CD4-positive, alpha-beta T cell treated with Interleukin-21 for 1 hour (primary cell): ENCODE results near the gene RARA.
A peak's percentile ranks its signal among the peaks of the same experiment; 100 is the strongest.
"Not testable (repeated sequence)": the region's sequence is repeated elsewhere in the genome, so short reads cannot be mapped to it uniquely, and the experiment has no call there.

Experiments
- DNase-seq: peaks from one replicate; pipeline ENCODE4 v3.0.0-alpha.2; 2020

Gene RARA

DNA sequence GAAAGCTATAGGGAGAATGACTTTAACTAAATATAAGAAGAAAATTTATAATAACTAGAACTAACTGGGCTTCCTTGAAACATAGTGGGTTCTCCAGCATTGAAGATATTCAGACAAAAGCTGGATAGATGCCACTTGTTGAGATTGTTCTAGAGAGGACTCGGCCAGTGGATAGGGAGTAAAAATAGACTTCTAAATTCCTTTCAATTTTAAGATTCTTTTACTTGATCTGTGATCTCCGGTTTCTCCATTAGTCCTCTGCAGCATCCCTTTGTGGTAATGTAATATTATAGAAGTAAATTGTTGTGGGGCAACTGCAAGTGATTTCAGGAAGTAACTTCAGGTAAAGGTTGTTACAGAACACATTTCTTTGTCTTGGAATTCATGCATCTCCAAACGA is 10.3 kb upstream of the RARA start:
- no peak for DNase-seq

DNA sequence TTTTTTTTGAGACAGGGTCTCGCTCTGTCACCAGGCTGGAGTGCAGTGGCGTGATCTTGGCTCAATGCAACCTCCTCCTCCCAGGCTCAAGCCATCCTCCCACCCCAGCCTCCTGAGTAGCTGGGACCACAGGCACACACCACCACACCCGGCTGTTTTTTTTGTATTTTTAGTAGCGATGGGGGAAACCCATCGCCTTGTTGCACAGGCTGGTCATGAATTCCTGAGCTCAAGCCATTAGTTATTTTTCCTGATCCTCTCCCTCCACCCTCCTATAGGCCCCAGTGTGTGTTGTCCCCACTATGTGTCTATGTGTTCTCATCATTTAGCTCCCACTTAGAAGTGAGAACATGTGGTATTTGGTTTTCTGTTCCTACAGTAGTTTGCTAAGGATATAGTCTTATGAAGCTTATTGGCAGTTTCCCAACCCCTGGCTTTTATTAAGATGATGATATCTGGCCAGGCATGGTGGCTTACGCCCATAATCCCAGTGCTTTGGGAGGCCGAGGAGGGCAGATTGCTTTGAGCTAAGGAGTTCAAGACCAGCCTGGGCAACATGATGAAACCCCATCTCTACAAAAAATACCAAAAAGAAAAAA is 9.7 kb upstream of the RARA start:
- not testable (repeated sequence) for DNase-seq

- DNase-seq = no peak
Observed at GRCh38 chr17:40301315-40301714, 7.7 kb upstream of the RARA start.

DNA sequence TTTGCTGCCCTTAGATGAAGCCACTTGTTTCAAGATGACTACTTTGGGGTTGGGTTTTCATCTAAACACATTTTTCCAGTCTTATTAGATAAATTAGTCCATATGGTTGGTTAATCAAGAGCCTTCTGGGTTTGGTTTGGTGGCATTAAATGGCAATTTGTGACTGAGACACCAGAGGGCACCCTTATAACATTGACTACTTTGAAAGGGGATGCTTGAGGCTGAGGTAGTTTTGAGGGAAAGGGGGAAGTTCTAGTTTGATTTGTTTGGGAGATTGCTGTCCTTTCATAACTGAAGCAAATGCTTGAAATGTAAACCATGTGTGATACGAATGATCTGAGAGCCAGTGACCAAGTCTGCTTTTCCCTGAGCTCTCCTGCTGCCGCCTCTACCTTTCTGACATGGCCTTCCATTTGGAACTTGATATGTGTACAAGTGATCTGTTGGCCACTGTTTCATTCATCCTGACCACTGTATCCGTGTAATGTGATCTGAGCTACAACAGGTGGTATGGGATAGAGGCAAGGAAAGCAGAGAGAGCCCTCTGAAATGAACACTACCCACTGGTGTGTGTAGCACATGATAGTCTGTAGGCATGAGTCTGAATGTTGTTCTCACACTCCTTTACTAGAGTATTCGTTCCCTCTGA is 5.8 kb upstream of the RARA start:
- peak; percentile 79 for DNase-seq

DNA sequence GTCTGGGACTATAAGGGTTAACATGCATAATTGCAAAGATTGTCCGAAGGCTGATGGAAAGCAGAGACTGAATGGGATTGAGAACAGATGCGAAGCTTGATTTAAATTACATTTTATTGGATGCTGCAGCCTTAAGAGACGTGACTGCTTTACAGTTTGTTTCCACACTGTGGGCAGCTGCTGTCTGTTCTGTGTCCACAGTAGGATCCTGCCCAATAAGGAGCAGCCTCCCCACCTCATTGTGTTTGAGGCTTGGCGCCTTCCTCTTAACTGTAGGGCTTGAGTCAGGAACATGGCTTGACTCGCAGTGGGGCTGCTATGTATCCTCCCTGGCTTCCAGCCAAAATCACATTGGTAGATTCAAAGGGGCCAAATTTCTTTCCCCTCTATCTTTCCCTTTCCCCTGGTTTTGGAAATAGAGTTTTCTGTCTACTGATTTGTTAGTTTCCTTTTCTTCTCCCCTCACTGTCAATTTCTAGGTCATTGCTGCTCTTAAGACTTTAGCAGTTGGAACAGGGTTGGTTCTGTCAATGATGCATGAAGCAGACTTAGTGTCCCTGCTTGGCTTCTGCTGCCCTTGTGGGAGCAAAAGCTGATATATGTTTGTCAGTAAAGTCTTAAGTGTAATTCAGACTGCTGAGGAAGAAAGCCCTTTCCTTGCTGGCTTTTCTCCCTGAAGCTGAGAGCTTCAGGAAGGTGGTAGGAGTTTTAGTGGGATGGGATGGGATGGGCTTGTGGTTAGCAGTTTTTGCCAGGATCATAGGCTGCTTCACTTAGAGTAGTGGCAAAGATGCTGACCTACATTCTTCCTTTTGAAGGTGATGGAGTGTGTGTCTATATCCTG is 5.0 kb upstream of the RARA start:
- DNase-seq = no peak

DNA sequence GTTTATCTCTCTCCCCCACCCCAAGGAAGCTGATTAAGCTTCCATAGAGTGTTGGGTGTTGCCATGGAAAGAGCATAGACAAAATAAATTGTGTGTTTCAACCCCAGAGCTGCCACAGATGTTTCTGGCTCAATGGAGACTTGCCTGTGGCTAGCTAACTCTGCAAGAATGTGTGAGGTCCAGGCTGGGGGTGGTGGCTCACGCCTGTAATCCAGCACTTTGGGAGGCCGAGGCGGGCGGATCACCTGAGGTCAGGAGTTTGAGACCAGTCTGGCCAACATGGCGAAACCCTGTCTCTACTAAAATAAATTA is 4.5 kb upstream of the RARA start:
- not testable (repeated sequence) for DNase-seq

DNA sequence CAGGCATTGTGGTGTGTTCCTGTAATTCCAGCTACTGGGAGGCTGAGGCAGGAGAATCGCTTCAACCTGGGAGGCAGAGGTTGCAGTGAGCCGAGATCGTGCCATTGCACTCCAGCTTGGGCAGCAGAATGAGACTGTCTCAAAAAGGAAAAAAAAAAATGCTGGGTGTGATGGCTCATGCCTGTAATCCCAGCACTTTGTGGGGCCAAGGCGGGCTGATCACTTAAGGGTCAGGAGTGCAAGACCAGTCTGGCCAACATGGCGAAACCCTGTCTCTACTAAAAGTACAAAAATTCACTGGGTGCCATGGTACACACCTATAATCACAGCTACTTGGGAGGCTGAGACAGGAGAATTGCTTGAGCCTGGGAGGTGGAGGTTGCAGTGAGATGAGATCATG is 4.1 kb upstream of the RARA start:
- DNase-seq = not testable (repeated sequence)

DNA sequence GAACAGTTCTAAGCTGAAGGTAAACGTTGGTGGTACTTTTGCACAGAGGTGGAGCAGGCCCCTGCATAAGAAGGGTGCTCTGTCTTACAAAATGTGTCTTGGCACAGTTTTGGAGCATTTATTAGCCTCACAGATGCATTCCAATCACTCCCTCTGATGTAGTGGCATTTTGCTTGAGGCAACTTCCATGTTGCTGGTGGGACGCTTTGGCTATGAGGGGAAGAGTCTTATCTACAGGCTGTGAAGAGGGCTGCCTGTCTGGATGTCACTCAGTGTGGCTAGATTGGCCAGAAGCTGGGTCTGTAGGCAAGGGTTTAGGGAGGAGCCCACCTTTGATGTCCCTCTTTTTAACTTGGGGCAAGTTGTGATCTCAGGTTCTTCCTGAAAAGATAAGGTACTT is 2.6 kb upstream of the RARA start:
- DNase-seq = no peak

GRCh38 chr17:40307001-40307730 is 1.8 kb upstream of the RARA start:
- peak; percentile 40 for DNase-seq

DNA sequence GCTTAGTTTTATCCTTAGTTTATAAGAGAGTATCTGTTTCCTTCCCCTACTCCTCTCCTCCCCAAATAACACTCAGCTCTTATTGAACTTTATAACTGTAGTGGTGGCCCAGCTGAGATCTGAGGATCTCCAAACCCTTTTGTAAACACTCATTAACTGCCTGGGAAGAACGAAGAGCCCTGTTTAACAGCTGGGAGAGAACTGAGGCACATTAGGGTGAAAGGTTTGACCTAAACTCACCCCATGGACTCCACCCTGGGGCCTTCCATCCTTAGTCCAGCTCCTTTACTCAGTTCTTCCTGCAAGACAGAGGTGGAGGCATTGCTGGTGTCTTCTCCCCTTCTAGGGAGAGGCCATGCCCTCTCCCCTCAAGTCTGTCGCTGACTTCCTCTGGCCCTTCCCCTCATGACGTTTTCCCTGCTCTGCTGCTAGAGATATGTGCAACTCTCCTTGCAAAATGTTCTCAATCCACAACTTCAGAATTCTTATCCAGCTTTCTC is 1.2 kb upstream of the RARA start:
- no peak for DNase-seq

GRCh38 chr17:40309949-40310510 is 1.1 kb downstream of the RARA start:
- peak; percentile 32 for DNase-seq

DNA sequence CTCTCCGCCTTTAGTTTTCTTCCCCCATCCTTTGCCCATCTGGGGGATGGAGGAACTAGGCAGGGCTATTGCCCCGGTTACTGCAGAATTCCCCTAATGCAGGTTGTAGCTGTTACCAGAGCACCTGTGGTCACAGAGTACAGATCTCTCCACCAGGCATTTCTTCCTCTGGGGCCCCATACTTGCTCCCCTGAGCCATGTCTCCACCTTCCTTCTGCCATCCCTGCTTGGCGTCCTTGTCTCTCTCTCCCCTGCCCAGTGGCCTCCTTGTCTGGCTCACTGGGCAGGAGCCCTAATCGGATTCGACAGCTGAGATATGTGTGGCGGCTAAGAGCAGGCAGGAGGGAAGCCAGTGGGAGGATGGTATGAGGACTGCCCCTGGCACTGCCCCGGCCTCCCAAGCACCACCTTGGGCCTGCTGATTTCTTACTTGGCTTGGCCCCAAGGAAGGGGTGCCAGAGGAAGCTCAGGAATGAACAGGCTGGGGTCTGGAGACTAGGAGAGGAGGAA is 2.0 kb downstream of the RARA start:
- DNase-seq = no peak

DNA sequence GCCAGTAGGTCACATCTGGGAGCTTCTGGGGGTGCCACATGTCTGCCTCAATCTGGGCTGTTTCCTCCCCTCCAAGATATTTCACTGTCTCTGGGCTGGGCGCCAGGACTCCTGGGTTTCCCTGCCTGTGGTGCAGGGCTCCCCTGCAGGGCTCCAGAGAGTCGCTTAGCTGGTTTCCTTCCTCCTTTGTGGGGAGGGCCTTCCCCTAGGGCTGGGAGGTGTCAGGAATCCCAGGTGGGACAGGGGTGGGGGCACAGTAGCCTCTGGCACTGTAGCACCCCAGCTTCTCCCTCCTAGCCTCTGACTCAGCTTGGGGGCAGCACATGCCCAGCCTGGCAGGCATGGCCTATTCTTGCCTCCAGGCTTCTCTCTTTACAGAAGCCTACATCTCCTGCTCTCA is 2.6 kb downstream of the RARA start:
- DNase-seq = no peak

- DNase-seq = no peak
Observed at GRCh38 chr17:40312131-40312731, 3.3 kb downstream of the RARA start.

DNA sequence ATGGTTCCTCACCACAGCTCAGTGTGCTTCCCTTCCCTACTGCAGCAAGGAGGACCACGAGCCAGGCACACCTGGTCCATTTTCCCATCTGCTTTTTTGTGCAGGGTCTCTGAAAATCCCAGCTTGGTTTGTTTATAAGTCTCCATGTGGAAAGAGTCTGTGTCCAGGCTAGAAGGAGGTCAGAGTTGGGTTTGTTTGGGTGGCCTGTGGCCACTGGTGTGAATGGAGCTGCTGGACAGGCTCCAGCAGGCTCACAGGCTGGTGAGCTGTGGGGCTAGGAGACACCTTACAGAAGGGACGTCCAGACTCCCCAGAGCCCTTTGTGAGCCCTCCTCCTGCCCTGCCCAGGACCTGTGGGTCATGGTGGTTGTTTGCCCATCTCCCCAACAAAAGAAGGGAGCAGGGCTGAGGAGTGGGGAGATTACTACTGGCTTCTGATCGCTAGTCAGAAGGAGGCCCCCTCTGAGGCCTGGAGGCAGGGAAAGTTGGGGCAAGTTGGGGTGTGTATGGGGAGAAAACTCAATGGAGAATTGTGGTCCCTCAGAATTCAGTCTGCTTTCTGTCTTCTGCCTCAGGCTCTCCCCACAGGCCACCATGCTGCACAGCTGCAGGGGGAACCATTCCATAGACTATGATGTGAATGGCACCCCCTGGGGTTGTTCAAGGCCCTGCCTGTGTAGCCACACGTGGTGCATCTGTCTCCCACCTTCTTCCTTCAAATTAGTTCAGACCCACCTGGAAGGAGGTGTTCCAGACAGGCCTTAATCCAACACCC is 4.1 kb downstream of the RARA start:
- no peak for DNase-seq

GRCh38 chr17:40313668-40314583 is 4.9 kb downstream of the RARA start:
- DNase-seq = no peak

GRCh38 chr17:40314584-40314956 is 5.6 kb downstream of the RARA start:
- peak; percentile 83 for DNase-seq

- DNase-seq = no peak
Observed at GRCh38 chr17:40315206-40315605, 6.2 kb downstream of the RARA start.

DNA sequence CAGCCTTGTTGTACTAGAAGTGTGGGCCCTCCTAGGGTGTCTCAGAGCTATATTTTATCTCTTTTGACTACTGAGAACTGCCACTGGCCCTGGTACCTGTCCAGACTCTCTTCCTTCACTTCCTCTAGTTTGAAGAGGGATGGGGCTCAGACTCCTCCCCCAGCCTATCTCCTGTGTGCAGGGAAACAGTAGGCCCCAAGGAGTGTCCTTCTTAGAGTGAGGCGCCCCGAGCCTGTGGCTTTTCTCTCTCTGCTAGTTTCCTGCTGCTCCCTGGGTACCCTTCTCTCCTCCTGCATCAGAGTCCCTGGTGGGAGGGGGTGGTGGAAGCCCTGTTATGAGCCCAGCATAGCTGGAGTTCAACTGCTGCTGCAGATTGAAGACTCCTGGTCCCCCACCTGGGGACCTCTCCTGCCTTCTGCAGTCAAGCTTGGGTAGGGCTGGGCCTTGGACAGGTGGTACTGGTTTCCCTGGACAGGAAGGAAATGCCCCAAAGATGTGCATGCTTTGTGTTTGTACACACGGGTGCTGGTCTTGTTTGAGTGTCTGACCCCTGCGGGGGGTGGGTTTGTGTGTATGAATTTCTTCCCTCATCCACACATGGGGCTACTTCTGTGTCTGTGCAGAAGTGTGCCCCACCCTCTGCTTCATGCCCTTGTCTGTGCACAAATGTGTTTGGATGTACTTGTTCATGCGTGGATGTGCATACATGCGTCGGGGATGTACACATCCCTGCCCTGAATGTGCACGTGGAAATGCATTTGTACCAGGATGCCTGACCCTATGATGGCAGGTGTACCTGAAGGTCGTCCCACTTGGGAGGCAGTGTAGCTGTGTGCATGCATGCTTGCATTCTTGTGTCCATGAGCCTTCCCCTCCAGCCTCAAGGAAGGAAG is 6.9 kb downstream of the RARA start:
- no peak for DNase-seq
